Activated naive CD8-positive, alpha-beta T cell (primary cell): ENCODE measurements around the gene FAM3B.
A peak's percentile ranks its signal among the peaks of the same experiment; 100 is the strongest.

Experiments
- H3K27ac Mint-ChIP-seq: one replicate; pipeline ENCODE4 v1.8.0; 2021; ENCODE audit warnings: mixed read lengths
- H3K27me3 Mint-ChIP-seq: one replicate; pipeline ENCODE4 v1.8.0; 2021; ENCODE audit warnings: mixed read lengths
- H3K36me3 Mint-ChIP-seq: one replicate; pipeline ENCODE4 v1.8.0; 2021; ENCODE audit warnings: mixed read lengths
- H3K4me1 Mint-ChIP-seq: one replicate; pipeline ENCODE4 v1.8.0; 2021; ENCODE audit warnings: low read depth, mixed read lengths
- H3K4me3 Mint-ChIP-seq: one replicate; pipeline ENCODE4 v1.8.0; 2021; ENCODE audit warnings: mild to moderate bottlenecking, mixed read lengths
- H3K9me3 Mint-ChIP-seq: one replicate; pipeline ENCODE4 v1.8.0; 2021; ENCODE audit warnings: low read depth, mixed read lengths

FAM3B gene

DNA sequence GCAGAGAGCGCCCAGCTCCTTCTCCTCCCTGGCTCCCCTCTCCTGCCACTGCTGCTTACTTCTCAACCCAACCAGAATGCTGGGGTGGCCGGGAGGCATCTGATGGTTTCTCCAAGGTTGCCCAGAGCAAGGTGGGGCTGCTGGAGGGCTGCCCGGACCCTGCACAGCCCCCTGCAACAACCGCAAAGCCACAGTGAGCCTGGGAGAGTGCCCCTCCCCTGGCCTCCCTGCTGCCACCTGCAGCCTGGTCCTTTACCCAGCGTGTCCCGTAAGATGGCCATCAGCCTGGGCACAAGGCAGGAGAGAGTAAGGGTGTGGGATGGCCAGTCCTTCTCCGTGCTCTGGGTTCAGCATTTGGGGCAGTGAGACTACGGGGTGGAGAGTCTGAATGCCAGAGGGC is 62.2 kb downstream of the FAM3B start:
- Mint-ChIP-seq H3K4me3 (no peak overlapping the region), H3K4me1 (peaks cover 11% of the 10 kb centered on the region), H3K36me3 (peaks cover 6% of the 10 kb centered on the region), H3K27me3 (no peaks in the 10 kb centered on the region), H3K9me3 (no peaks in the 10 kb centered on the region), H3K27ac (no peak overlapping the region)

DNA sequence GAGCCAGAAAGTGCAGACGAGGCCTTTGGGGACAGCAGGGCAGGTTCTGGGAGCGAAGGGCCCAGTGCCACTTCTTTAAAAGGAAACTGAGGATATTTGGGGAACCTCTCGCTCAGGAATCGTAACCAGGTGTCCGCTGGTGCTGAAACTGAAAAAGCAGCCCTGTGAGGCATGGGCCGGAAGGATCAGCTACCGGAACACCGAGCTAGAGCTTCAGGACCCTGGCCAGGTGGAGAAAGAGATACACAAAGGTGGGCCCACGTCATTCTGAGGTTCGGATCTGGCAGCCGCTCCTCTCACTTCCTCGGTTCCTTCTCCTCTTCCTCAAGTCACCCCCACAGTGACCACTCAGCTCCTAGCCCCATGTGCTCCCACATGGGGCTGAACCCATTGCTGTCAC is 63.3 kb downstream of the FAM3B start:
- H3K36me3 Mint-ChIP-seq, result peaks cover 6% of the 10 kb centered on the region
- H3K4me3 Mint-ChIP-seq, result no peak overlapping the region
- H3K27me3 Mint-ChIP-seq, result no peaks in the 10 kb centered on the region
- H3K27ac Mint-ChIP-seq, result no peak overlapping the region
- H3K4me1 Mint-ChIP-seq, result peaks cover 8% of the 10 kb centered on the region
- no peaks in the 10 kb centered on the region for H3K9me3 Mint-ChIP-seq

DNA sequence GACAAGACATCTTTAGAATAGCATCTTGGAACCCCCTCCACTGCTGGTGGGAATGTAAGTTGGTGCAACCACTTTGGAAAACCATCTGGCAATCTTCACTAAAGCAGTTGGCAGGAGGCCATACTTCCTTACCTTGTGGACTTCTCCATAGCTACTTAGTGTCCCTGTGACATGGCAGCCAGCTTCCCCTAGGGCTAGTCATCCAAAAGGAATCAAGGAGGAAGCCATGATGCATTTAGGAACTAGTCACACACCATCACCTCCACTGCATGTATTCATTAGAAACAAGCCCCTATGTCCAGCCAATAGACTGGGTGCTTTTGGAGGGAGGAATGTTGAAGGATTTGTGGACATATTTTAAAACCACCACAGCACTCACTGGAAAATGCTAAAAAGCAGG is 65.1 kb downstream of the FAM3B start:
- peaks cover 2% of the 10 kb centered on the region for H3K4me1 Mint-ChIP-seq
- no peak overlapping the region for H3K4me3 Mint-ChIP-seq
- no peak overlapping the region for H3K27ac Mint-ChIP-seq
- peaks cover 9% of the 10 kb centered on the region for H3K36me3 Mint-ChIP-seq
- no peaks in the 10 kb centered on the region for H3K27me3 Mint-ChIP-seq
- no peaks in the 10 kb centered on the region for H3K9me3 Mint-ChIP-seq

GRCh38 chr21:41387042-41387819 is 70.6 kb downstream of the FAM3B start:
- H3K4me1 Mint-ChIP-seq, result no peaks in the 10 kb centered on the region
- no peak overlapping the region for H3K27ac Mint-ChIP-seq
- H3K4me3 Mint-ChIP-seq, result no peak overlapping the region
- H3K27me3 Mint-ChIP-seq, result no peaks in the 10 kb centered on the region
- H3K36me3 Mint-ChIP-seq, result peaks cover 13% of the 10 kb centered on the region
- H3K9me3 Mint-ChIP-seq, result no peaks in the 10 kb centered on the region

- peaks cover 13% of the 10 kb centered on the region for H3K36me3 Mint-ChIP-seq
- H3K27me3 Mint-ChIP-seq, result no peaks in the 10 kb centered on the region
- no peaks in the 10 kb centered on the region for H3K9me3 Mint-ChIP-seq
- no peaks in the 10 kb centered on the region for H3K4me1 Mint-ChIP-seq
- no peak overlapping the region for H3K4me3 Mint-ChIP-seq
- H3K27ac Mint-ChIP-seq, result no peak overlapping the region
These were observed 71.2 kb downstream of the FAM3B start for GRCh38 chr21:41387824-41388223.

DNA sequence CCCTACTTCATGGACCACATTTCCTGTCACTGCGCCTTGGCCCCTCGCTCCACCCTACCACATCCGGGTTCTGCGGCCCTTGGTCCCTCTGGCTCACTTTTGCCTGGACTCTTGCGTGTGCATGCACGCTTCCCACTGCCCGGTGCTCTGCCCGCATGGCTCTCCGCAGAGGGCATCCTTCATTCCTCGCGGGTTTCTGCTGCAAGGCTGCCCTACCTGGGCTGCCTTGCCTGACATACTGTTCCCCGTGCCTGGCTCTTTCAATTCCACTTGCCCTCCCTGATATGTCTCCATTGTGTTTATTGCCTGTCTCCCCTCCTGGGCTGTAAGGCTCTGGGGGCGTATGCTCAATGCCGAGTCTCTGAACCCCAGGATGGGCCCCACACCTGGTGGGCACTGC is 71.7 kb downstream of the FAM3B start:
- peaks cover 15% of the 10 kb centered on the region for H3K36me3 Mint-ChIP-seq

DNA sequence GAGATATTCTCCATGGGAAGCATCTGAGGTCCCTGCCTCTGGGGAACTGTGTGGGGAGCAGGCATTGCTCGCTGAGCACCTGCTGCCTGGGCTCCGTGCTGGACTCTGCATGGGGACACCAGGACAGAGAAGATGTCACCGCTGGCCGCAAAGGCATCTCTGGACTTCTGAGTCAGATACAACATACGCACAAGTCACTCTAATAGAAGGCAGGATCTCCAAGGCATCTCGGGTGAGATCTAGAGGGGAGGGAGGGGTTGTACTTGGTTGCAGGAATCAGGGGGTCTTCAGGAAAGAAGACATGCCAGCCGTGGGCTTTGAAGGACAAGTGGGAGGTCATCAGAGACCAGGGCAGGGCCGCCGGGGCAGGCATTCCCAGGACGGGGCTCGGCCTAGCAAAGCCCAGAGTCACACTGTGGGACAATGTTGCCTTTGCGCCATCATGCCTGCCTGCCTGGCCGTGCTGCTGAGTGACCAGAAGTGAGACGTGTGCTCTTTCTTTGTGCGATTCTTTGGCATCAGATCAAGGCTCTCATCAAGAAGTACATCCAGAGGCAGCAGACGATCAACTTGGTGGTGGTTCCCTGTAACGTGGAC is 73.5 kb downstream of the FAM3B start:
- Mint-ChIP-seq H3K27me3 (no peaks in the 10 kb centered on the region), H3K4me3 (no peak overlapping the region), H3K4me1 (no peaks in the 10 kb centered on the region), H3K36me3 (peaks cover 18% of the 10 kb centered on the region), H3K27ac (peak overlapping the region; percentile 11), H3K9me3 (no peaks in the 10 kb centered on the region)

More for the DNA sequence above, 71.7 kb downstream of the FAM3B start:
- H3K27me3 Mint-ChIP-seq, result no peaks in the 10 kb centered on the region
- H3K27ac Mint-ChIP-seq, result peak overlapping the region; percentile 18
- no peaks in the 10 kb centered on the region for H3K9me3 Mint-ChIP-seq
- H3K4me1 Mint-ChIP-seq, result no peaks in the 10 kb centered on the region
- no peak overlapping the region for H3K4me3 Mint-ChIP-seq

GRCh38 chr21:41393876-41394465 is 77.4 kb downstream of the FAM3B start:
- Mint-ChIP-seq H3K4me1 (no peaks in the 10 kb centered on the region), H3K4me3 (no peak overlapping the region), H3K27ac (peak overlapping the region; percentile 37), H3K36me3 (peaks cover 12% of the 10 kb centered on the region), H3K9me3 (no peaks in the 10 kb centered on the region), H3K27me3 (no peaks in the 10 kb centered on the region)

- peaks cover 12% of the 10 kb centered on the region for H3K36me3 Mint-ChIP-seq
- no peaks in the 10 kb centered on the region for H3K4me1 Mint-ChIP-seq
- H3K27me3 Mint-ChIP-seq, result no peaks in the 10 kb centered on the region
- no peak overlapping the region for H3K27ac Mint-ChIP-seq
- no peak overlapping the region for H3K4me3 Mint-ChIP-seq
- no peaks in the 10 kb centered on the region for H3K9me3 Mint-ChIP-seq
These were observed 80.0 kb downstream of the FAM3B start for GRCh38 chr21:41396558-41397075.

DNA sequence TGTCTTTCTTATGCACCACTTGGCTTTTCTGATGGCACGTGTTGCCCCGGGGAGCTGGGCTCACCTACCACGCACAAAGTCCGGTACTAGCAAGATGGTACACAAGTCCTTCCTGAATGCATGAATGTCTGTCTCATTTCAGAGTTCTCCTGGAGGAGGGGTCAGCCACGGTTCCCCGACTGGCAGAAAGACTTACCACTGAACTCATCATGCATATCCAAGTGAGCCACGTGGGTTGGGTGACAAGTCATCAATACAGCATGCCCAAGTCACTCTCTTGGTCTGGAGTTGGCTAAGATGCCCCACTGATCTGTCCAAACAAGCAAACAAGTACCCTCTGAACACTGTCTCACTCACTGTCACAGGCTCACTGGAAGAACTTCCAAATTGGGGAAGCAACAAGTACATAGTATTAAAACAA is 80.9 kb downstream of the FAM3B start:
- no peaks in the 10 kb centered on the region for H3K4me1 Mint-ChIP-seq
- no peaks in the 10 kb centered on the region for H3K9me3 Mint-ChIP-seq
- no peak overlapping the region for H3K27ac Mint-ChIP-seq
- no peak overlapping the region for H3K4me3 Mint-ChIP-seq
- H3K27me3 Mint-ChIP-seq, result no peaks in the 10 kb centered on the region
- peaks cover 12% of the 10 kb centered on the region for H3K36me3 Mint-ChIP-seq

- no peak overlapping the region for H3K27ac Mint-ChIP-seq
- H3K27me3 Mint-ChIP-seq, result no peaks in the 10 kb centered on the region
- H3K4me3 Mint-ChIP-seq, result no peak overlapping the region
- H3K4me1 Mint-ChIP-seq, result no peaks in the 10 kb centered on the region
- H3K9me3 Mint-ChIP-seq, result no peaks in the 10 kb centered on the region
- peaks cover 13% of the 10 kb centered on the region for H3K36me3 Mint-ChIP-seq
These were observed 81.7 kb downstream of the FAM3B start for GRCh38 chr21:41398251-41398650.

GRCh38 chr21:41398831-41399230 is 82.2 kb downstream of the FAM3B start:
- Mint-ChIP-seq H3K4me3 (no peak overlapping the region), H3K36me3 (peaks cover 12% of the 10 kb centered on the region), H3K27me3 (no peaks in the 10 kb centered on the region), H3K9me3 (no peaks in the 10 kb centered on the region), H3K4me1 (no peaks in the 10 kb centered on the region), H3K27ac (no peak overlapping the region)

- Mint-ChIP-seq H3K9me3 (no peaks in the 10 kb centered on the region), H3K36me3 (peaks cover 8% of the 10 kb centered on the region), H3K27me3 (no peaks in the 10 kb centered on the region), H3K4me3 (no peak overlapping the region), H3K27ac (no peak overlapping the region), H3K4me1 (no peaks in the 10 kb centered on the region)
These were observed 82.7 kb downstream of the FAM3B start for GRCh38 chr21:41399246-41399800.

- Mint-ChIP-seq H3K27me3 (no peaks in the 10 kb centered on the region), H3K9me3 (no peaks in the 10 kb centered on the region), H3K4me1 (no peaks in the 10 kb centered on the region), H3K27ac (no peak overlapping the region), H3K36me3 (peaks cover 12% of the 10 kb centered on the region), H3K4me3 (no peak overlapping the region)
These were observed 85.6 kb downstream of the FAM3B start for GRCh38 chr21:41402231-41402630.

- no peaks in the 10 kb centered on the region for H3K4me1 Mint-ChIP-seq
- no peak overlapping the region for H3K4me3 Mint-ChIP-seq
- H3K36me3 Mint-ChIP-seq, result peaks cover 10% of the 10 kb centered on the region
- no peaks in the 10 kb centered on the region for H3K27me3 Mint-ChIP-seq
- no peak overlapping the region for H3K27ac Mint-ChIP-seq
- no peaks in the 10 kb centered on the region for H3K9me3 Mint-ChIP-seq
These were observed 86.2 kb downstream of the FAM3B start for GRCh38 chr21:41402796-41403195.
